ENCODE measurements around the gene PRKN. TPM values are rescaled to one million over a fixed set of nuclear protein-coding genes. Genes with fewer than 3 reads are reported as not detected.

PRKN gene
- total RNA-seq, 1 donor from 2014 or later = 1.3 TPM

GRCh38 chr6:161348628-161348994 lies 1379.0 kb downstream of the PRKN start:
- H3K4me2 ChIP-seq (ENCODE audit: low read length) = no peak overlapping the region
- H3K27me3 ChIP-seq (ENCODE audit: insufficient read depth, low read length) = no peaks in the 10 kb centered on the region
- no peaks in the 10 kb centered on the region for H3K9me3 ChIP-seq (ENCODE audit: insufficient read depth, low read depth, low read length)
- FAIRE-seq (no peak), DNase-seq (ENCODE audit: low read depth) (no peak)
- Mint-ChIP-seq H3K4me3 (ENCODE audit: unreplicated experiment) (no peak overlapping the region), H3K4me1 (ENCODE audit: low read depth, unreplicated experiment) (no peaks in the 10 kb centered on the region), H3K36me3 (ENCODE audit: low read depth, unreplicated experiment) (no peaks in the 10 kb centered on the region), H3K27ac (ENCODE audit: unreplicated experiment) (no peak overlapping the region), H3K27me3 (ENCODE audit: low read depth, unreplicated experiment) (no peaks in the 10 kb centered on the region), H3K9me3 (ENCODE audit: unreplicated experiment) (no peaks in the 10 kb centered on the region)
- no peak for TF ChIP-seq EZH2 (IDR thresholded peaks at IDR 0.05; ENCODE audit: insufficient read depth, low read length)
- TF ChIP-seq, protein P1, sequence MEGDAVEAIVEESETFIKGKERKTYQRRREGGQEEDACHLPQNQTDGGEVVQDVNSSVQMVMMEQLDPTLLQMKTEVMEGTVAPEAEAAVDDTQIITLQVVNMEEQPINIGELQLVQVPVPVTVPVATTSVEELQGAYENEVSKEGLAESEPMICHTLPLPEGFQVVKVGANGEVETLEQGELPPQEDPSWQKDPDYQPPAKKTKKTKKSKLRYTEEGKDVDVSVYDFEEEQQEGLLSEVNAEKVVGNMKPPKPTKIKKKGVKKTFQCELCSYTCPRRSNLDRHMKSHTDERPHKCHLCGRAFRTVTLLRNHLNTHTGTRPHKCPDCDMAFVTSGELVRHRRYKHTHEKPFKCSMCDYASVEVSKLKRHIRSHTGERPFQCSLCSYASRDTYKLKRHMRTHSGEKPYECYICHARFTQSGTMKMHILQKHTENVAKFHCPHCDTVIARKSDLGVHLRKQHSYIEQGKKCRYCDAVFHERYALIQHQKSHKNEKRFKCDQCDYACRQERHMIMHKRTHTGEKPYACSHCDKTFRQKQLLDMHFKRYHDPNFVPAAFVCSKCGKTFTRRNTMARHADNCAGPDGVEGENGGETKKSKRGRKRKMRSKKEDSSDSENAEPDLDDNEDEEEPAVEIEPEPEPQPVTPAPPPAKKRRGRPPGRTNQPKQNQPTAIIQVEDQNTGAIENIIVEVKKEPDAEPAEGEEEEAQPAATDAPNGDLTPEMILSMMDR (IDR thresholded peaks at IDR 0.05; ENCODE audit: insufficient read depth, low read depth, low read length) = no peak
- H3K4me3 ChIP-seq (ENCODE audit: insufficient read depth, low read depth, low read length) = no peak overlapping the region
- no peak overlapping the region for H3K9ac ChIP-seq (ENCODE audit: low read length)
- no peaks in the 10 kb centered on the region for H4K20me1 ChIP-seq (ENCODE audit: insufficient read depth, low read length)
- H3K79me2 ChIP-seq (ENCODE audit: insufficient read depth, low read length) = no peaks in the 10 kb centered on the region
- H2AFZ ChIP-seq (ENCODE audit: low read depth, low read length) = no peak overlapping the region
- H3K36me3 ChIP-seq (ENCODE audit: insufficient read depth, low read length) = no peaks in the 10 kb centered on the region
- H3K4me1 ChIP-seq (ENCODE audit: insufficient read depth, low read length) = no peaks in the 10 kb centered on the region
- H3K27ac ChIP-seq (ENCODE audit: low read depth, low read length) = no peak overlapping the region

DNA sequence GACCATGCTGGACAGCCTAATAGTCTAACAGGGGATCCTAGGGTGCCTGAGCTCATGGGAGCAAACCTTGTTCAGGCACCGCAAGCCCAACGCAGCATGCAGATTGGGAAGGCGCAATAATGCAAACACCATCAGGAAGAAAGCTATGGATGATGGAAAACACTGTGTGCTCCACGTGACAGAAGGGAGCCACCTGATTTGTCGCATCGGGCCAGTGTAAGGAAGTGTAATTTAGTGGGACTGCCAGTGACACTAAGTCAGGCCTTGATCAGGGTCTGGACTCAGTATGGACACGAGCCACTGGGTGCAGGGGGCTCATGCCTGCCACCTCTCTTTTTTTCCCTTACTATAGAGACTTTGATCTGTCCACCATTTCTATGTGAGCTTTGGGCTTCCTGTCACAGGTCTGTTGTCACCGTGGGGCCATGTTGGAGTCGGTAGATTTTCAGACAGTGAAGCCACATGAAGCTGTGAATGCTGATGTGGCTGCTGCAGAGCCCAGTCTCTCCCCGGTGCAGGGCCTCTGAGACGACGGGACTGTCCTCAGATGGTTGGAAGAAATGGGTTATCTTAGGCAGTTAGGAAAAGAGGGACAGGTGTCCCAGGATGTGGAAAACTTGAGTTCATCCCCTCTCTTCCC lies 1379.5 kb downstream of the PRKN start:
- no peak for FAIRE-seq
- Histone ChIP-seq H3K4me1 (ENCODE audit: insufficient read depth, low read length) (no peaks in the 10 kb centered on the region), H2AFZ (ENCODE audit: low read depth, low read length) (no peak overlapping the region), H4K20me1 (ENCODE audit: insufficient read depth, low read length) (no peaks in the 10 kb centered on the region), H3K4me2 (ENCODE audit: low read length) (no peak overlapping the region), H3K27ac (ENCODE audit: low read depth, low read length) (no peak overlapping the region), H3K4me3 (ENCODE audit: insufficient read depth, low read depth, low read length) (no peak overlapping the region), H3K79me2 (ENCODE audit: insufficient read depth, low read length) (no peaks in the 10 kb centered on the region), H3K9ac (ENCODE audit: low read length) (no peak overlapping the region), H3K27me3 (ENCODE audit: insufficient read depth, low read length) (no peaks in the 10 kb centered on the region), H3K36me3 (ENCODE audit: insufficient read depth, low read length) (no peaks in the 10 kb centered on the region), H3K9me3 (ENCODE audit: insufficient read depth, low read depth, low read length) (no peaks in the 10 kb centered on the region)
- TF ChIP-seq EZH2 (IDR thresholded peaks at IDR 0.05; ENCODE audit: insufficient read depth, low read length) = no peak
- TF ChIP-seq, protein P1 (IDR thresholded peaks at IDR 0.05; ENCODE audit: insufficient read depth, low read depth, low read length) = no peak
- H3K9me3 Mint-ChIP-seq (ENCODE audit: unreplicated experiment) = no peaks in the 10 kb centered on the region
- H3K4me1 Mint-ChIP-seq (ENCODE audit: low read depth, unreplicated experiment) = no peaks in the 10 kb centered on the region
- no peak overlapping the region for H3K27ac Mint-ChIP-seq (ENCODE audit: unreplicated experiment)
- H3K4me3 Mint-ChIP-seq (ENCODE audit: unreplicated experiment) = no peak overlapping the region
- DNase-seq (ENCODE audit: low read depth) = no peak
- no peaks in the 10 kb centered on the region for H3K27me3 Mint-ChIP-seq (ENCODE audit: low read depth, unreplicated experiment)
- H3K36me3 Mint-ChIP-seq (ENCODE audit: low read depth, unreplicated experiment) = no peaks in the 10 kb centered on the region

GRCh38 chr6:161347125-161347524 lies 1380.4 kb downstream of the PRKN start:
- no peak for FAIRE-seq
- Mint-ChIP-seq H3K4me3 (ENCODE audit: unreplicated experiment) (no peak overlapping the region), H3K4me1 (ENCODE audit: low read depth, unreplicated experiment) (no peaks in the 10 kb centered on the region)

More at GRCh38 chr6:161347125-161347524, 1380.4 kb downstream of the PRKN start:
- Histone ChIP-seq H2AFZ (ENCODE audit: low read depth, low read length) (no peak overlapping the region), H4K20me1 (ENCODE audit: insufficient read depth, low read length) (no peaks in the 10 kb centered on the region), H3K36me3 (ENCODE audit: insufficient read depth, low read length) (no peaks in the 10 kb centered on the region), H3K9me3 (ENCODE audit: insufficient read depth, low read depth, low read length) (no peaks in the 10 kb centered on the region), H3K4me3 (ENCODE audit: insufficient read depth, low read depth, low read length) (no peak overlapping the region), H3K4me2 (ENCODE audit: low read length) (no peak overlapping the region), H3K27ac (ENCODE audit: low read depth, low read length) (no peak overlapping the region), H3K9ac (ENCODE audit: low read length) (no peak overlapping the region), H3K27me3 (ENCODE audit: insufficient read depth, low read length) (no peaks in the 10 kb centered on the region), H3K79me2 (ENCODE audit: insufficient read depth, low read length) (no peaks in the 10 kb centered on the region), H3K4me1 (ENCODE audit: insufficient read depth, low read length) (no peaks in the 10 kb centered on the region)
- Mint-ChIP-seq H3K27ac (ENCODE audit: unreplicated experiment) (no peak overlapping the region), H3K27me3 (ENCODE audit: low read depth, unreplicated experiment) (no peaks in the 10 kb centered on the region), H3K36me3 (ENCODE audit: low read depth, unreplicated experiment) (no peaks in the 10 kb centered on the region), H3K9me3 (ENCODE audit: unreplicated experiment) (no peaks in the 10 kb centered on the region)
- no peak for DNase-seq (ENCODE audit: low read depth)
- TF ChIP-seq, protein P1 (IDR thresholded peaks at IDR 0.05; ENCODE audit: insufficient read depth, low read depth, low read length) = no peak
- no peak for TF ChIP-seq EZH2 (IDR thresholded peaks at IDR 0.05; ENCODE audit: insufficient read depth, low read length)
